Gastroesophageal sphincter (tissue), 3 donors: Measurements from ENCODE around the gene STH.

Experiments
- CTCF ChIP-seq, 4 experiments: fragments of 200-600 bp in 2 of 4; fragments of 450-650 bp in 2 of 4; sonication (generic) in 1 of 4; IDR thresholded peaks; one replicate each; pipeline ENCODE4 v1.5.1; 2017 to 2019; ENCODE audit warnings: antibody characterized with exemption in 4 of 4, mild to moderate bottlenecking in 2 of 4, moderate library complexity in 2 of 4
- EP300 ChIP-seq: sonication (generic); formaldehyde crosslinking; IDR thresholded peaks from one replicate; pipeline ENCODE4 v1.6.1; 2017; ENCODE audit warnings: antibody characterized with exemption, mild to moderate bottlenecking
- POLR2A ChIP-seq, 2 donors: fragments of 450-650 bp; IDR thresholded peaks; one replicate each; pipeline ENCODE4 v1.6.1; 2017; ENCODE audit warnings: antibody characterized with exemption in 2 of 2, mild to moderate bottlenecking in 2 of 2, moderate library complexity in 1 of 2
- POLR2AphosphoS5 ChIP-seq: sonication (generic); formaldehyde crosslinking; IDR thresholded peaks from one replicate; pipeline ENCODE4 v1.6.1; 2017; ENCODE audit warnings: antibody characterized with exemption

- TF ChIP-seq POLR2A (IDR thresholded peaks at IDR 0.05) (no peak), CTCF (IDR thresholded peaks at IDR 0.05) (no peak), EP300 (no peak), POLR2AphosphoS5 (no peak)
These were observed 1.4 kb upstream of the STH start for GRCh38 chr17:45997624-45998023.
